Breast epithelium (tissue), 4 donors: ENCODE results near the gene RECQL. TPM values are rescaled to one million over a fixed set of nuclear protein-coding genes. Genes with fewer than 3 reads are reported as not detected.

Experiments used
- DNase-seq, 2 donors: peaks; one replicate each; pipeline ENCODE4 v3.0.0-alpha.2; 2019; ENCODE audit warnings: low spot score in 2 of 2
- H3K27ac ChIP-seq, 2 donors: fragments of 200-600 bp; sonication (generic) in 1 of 2; one replicate each; pipeline ENCODE4 v1.5.1; 2016 to 2019; ENCODE audit warnings: mild to moderate bottlenecking in 1 of 2
- H3K27me3 ChIP-seq, 2 donors: fragments of 200-600 bp; sonication (generic) in 1 of 2; one replicate each; pipeline versions ENCODE4 v1.5.1 to v1.6.0; 2017 to 2019; ENCODE audit warnings: control low read depth in 1 of 2, mild to moderate bottlenecking in 1 of 2
- H3K36me3 ChIP-seq: fragments of 200-600 bp; one replicate; pipeline ENCODE4 v1.5.1; 2019
- H3K4me1 ChIP-seq, 2 donors: fragments of 200-600 bp; sonication (generic); one replicate each; pipeline ENCODE4 v1.5.1; 2016 to 2019; ENCODE audit warnings: control low read depth in 1 of 2
- H3K4me3 ChIP-seq, 3 donors: fragments of 200-600 bp; sonication (generic); 1 replicate in 2 of 3; 2 replicates in 1 of 3; pipeline ENCODE4 v1.5.1; 2016 to 2019; ENCODE audit warnings: mild to moderate bottlenecking in 3 of 3, moderate library complexity in 2 of 3
- H3K9me3 ChIP-seq, 2 donors: fragments of 200-600 bp; sonication (generic) in 1 of 2; one replicate each; pipeline ENCODE4 v1.5.1; 2016 to 2019; ENCODE audit warnings: control low read depth in 1 of 2
- CTCF ChIP-seq, 3 donors: fragments of 450-650 bp; IDR thresholded peaks; one replicate each; pipeline ENCODE4 v1.5.1; 2016 to 2017; ENCODE audit warnings: antibody characterized with exemption in 3 of 3, mild to moderate bottlenecking in 3 of 3, moderate library complexity in 3 of 3
- POLR2A ChIP-seq: fragments of 450-650 bp; IDR thresholded peaks from one replicate; pipeline ENCODE4 v1.6.1; 2016; ENCODE audit warnings: antibody characterized with exemption, mild to moderate bottlenecking, moderate library complexity
- POLR2AphosphoS5 ChIP-seq, 3 donors: sonication (generic); formaldehyde crosslinking; IDR thresholded peaks; one replicate each; pipeline ENCODE4 v1.6.1; 2017; ENCODE audit warnings: antibody characterized with exemption in 3 of 3
- intact Hi-C: fragments of 100-400 bp; cut with DNase I; formaldehyde crosslinking; loops from one replicate; pipeline ENCODE4 v1.15.1; 2023; ENCODE audit warnings: low total_unique reads
- total RNA-seq, 3 donors: library from RNA; depleted of rRNA; stranded (reverse); fragments of >200 nt; gene quantifications; one replicate each; pipeline ENCODE4 v1.1.0, GENCODE V29; 2016

Gene RECQL
- total RNA-seq, 3 donors from 2014 or later: 33.8 to 46.2 (median 37.0) TPM

GRCh38 chr12:21523148-21523547 lies 21.7 kb upstream of the RECQL start:
- intact Hi-C loops: no loop called here
- Histone ChIP-seq H3K36me3 (no peaks in the 10 kb centered on the region), H3K9me3 (no peaks in the 10 kb centered on the region), H3K27me3 (peaks cover 0 to 14% of the 10 kb centered on the region in 2 donors), H3K4me3 (no peak overlapping the region), H3K27ac (no peak overlapping the region), H3K4me1 (no peaks in the 10 kb centered on the region)
- TF ChIP-seq POLR2A (no peak), POLR2AphosphoS5 (IDR thresholded peaks at IDR 0.05) (no peak), CTCF (IDR thresholded peaks at IDR 0.05) (no peak)
- DNase-seq: no peak

- no peak for TF ChIP-seq POLR2A
- TF ChIP-seq CTCF (IDR thresholded peaks at IDR 0.05): no peak
- TF ChIP-seq POLR2AphosphoS5 (IDR thresholded peaks at IDR 0.05): no peak
- intact Hi-C loops: no loop called here
These were observed 20.1 kb upstream of the RECQL start for GRCh38 chr12:21521541-21521940.

GRCh38 chr12:21518451-21518850 lies 17.0 kb upstream of the RECQL start:
- H3K9me3 ChIP-seq: no peaks in the 10 kb centered on the region
- H3K4me3 ChIP-seq: no peak overlapping the region
- H3K4me1 ChIP-seq: no peaks in the 10 kb centered on the region
- no peak for DNase-seq
- intact Hi-C loops: no loop called here
- H3K36me3 ChIP-seq: peaks cover 5% of the 10 kb centered on the region
- no peak for TF ChIP-seq POLR2AphosphoS5 (IDR thresholded peaks at IDR 0.05)
- no peak for TF ChIP-seq POLR2A
- TF ChIP-seq CTCF (IDR thresholded peaks at IDR 0.05): no peak
- no peak overlapping the region for H3K27ac ChIP-seq
- no peaks in the 10 kb centered on the region for H3K27me3 ChIP-seq

More at GRCh38 chr12:21521541-21521940, 20.1 kb upstream of the RECQL start:
- H3K4me1 ChIP-seq: no peaks in the 10 kb centered on the region
- no peaks in the 10 kb centered on the region for H3K9me3 ChIP-seq
- H3K27ac ChIP-seq: no peak overlapping the region
- no peak overlapping the region for H3K4me3 ChIP-seq
- no peaks in the 10 kb centered on the region for H3K27me3 ChIP-seq
- no peak for DNase-seq
- H3K36me3 ChIP-seq: peaks cover 5% of the 10 kb centered on the region

- DNase-seq: no peak
- no peaks in the 10 kb centered on the region for H3K4me1 ChIP-seq
- no peaks in the 10 kb centered on the region for H3K27me3 ChIP-seq
- no peak for TF ChIP-seq POLR2AphosphoS5 (IDR thresholded peaks at IDR 0.05)
- no peak for TF ChIP-seq POLR2A
- no peak for TF ChIP-seq CTCF (IDR thresholded peaks at IDR 0.05)
- no peak overlapping the region for H3K27ac ChIP-seq
- intact Hi-C loops: no loop called here
- H3K36me3 ChIP-seq: peaks cover 5% of the 10 kb centered on the region
- H3K4me3 ChIP-seq: no peak overlapping the region
- no peaks in the 10 kb centered on the region for H3K9me3 ChIP-seq
These were observed 14.8 kb upstream of the RECQL start for GRCh38 chr12:21516281-21516680.

- H3K27me3 ChIP-seq: no peaks in the 10 kb centered on the region
- DNase-seq: no peak
- H3K27ac ChIP-seq: no peak overlapping the region
- H3K9me3 ChIP-seq: no peaks in the 10 kb centered on the region
- no peaks in the 10 kb centered on the region for H3K36me3 ChIP-seq
- H3K4me3 ChIP-seq: no peak overlapping the region
- intact Hi-C loops: no loop called here
- TF ChIP-seq CTCF (IDR thresholded peaks at IDR 0.05) (no peak), POLR2A (no peak), POLR2AphosphoS5 (IDR thresholded peaks at IDR 0.05) (no peak)
- H3K4me1 ChIP-seq: no peaks in the 10 kb centered on the region
These were observed 8.3 kb upstream of the RECQL start for GRCh38 chr12:21509768-21510167.
